ENCODE results near the gene NBEA.

GRCh38 chr13:35496006-35496405 is 553.9 kb downstream of the NBEA start:
- TF ChIP-seq, protein P1, sequence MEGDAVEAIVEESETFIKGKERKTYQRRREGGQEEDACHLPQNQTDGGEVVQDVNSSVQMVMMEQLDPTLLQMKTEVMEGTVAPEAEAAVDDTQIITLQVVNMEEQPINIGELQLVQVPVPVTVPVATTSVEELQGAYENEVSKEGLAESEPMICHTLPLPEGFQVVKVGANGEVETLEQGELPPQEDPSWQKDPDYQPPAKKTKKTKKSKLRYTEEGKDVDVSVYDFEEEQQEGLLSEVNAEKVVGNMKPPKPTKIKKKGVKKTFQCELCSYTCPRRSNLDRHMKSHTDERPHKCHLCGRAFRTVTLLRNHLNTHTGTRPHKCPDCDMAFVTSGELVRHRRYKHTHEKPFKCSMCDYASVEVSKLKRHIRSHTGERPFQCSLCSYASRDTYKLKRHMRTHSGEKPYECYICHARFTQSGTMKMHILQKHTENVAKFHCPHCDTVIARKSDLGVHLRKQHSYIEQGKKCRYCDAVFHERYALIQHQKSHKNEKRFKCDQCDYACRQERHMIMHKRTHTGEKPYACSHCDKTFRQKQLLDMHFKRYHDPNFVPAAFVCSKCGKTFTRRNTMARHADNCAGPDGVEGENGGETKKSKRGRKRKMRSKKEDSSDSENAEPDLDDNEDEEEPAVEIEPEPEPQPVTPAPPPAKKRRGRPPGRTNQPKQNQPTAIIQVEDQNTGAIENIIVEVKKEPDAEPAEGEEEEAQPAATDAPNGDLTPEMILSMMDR (IDR thresholded peaks at IDR 0.05): no peak
- no peak for TF ChIP-seq POLR2A (IDR thresholded peaks at IDR 0.05)
